GM19395 (cell line): ENCODE data around the gene MRAP2.

Experiments
- ATAC-seq: cut with Tn5 transposase; IDR thresholded peaks from one replicate; pipeline ENCODE4 v1.9.1; 2021; ENCODE audit warnings: mild to moderate bottlenecking, moderate library complexity; ENCODE audit not compliant: unreplicated experiment

Gene MRAP2

GRCh38 chr6:84033523-84034451 is at the start of gene MRAP2:
TSS of gene MRAP2 (plus strand) at chr6:84033772. CDS start at chr6:84055319, 21,547 bp downstream.
- ATAC-seq: no peak

GRCh38 chr6:83984411-83984810 is 49.2 kb upstream of the MRAP2 start:
- ATAC-seq: no peak

GRCh38 chr6:83985308-83985713 is 48.3 kb upstream of the MRAP2 start:
- no peak for ATAC-seq

GRCh38 chr6:83985715-83986114 is 47.9 kb upstream of the MRAP2 start:
- no peak for ATAC-seq

GRCh38 chr6:83998021-83998584 is 35.5 kb upstream of the MRAP2 start:
- no peak for ATAC-seq

- ATAC-seq: no peak
Observed at GRCh38 chr6:84001119-84001518, 32.5 kb upstream of the MRAP2 start.

GRCh38 chr6:84002226-84002625 is 31.3 kb upstream of the MRAP2 start:
- no peak for ATAC-seq

- no peak for ATAC-seq
Observed at GRCh38 chr6:84003131-84003530, 30.4 kb upstream of the MRAP2 start.

- no peak for ATAC-seq
Observed at GRCh38 chr6:84003654-84004053, 29.9 kb upstream of the MRAP2 start.

- ATAC-seq: no peak
Observed at GRCh38 chr6:84007871-84008270, 25.7 kb upstream of the MRAP2 start.

- no peak for ATAC-seq
Observed at GRCh38 chr6:84013354-84013753, 20.2 kb upstream of the MRAP2 start.

- no peak for ATAC-seq
Observed at GRCh38 chr6:84013931-84014330, 19.6 kb upstream of the MRAP2 start.

GRCh38 chr6:84016029-84016428 is 17.5 kb upstream of the MRAP2 start:
- ATAC-seq: no peak

- ATAC-seq: peak; percentile 85
Observed at GRCh38 chr6:84017709-84018452, 15.7 kb upstream of the MRAP2 start.

GRCh38 chr6:84018453-84019061 is 15.0 kb upstream of the MRAP2 start:
- no peak for ATAC-seq

GRCh38 chr6:84019141-84019841 is 14.3 kb upstream of the MRAP2 start:
- ATAC-seq: no peak

- no peak for ATAC-seq
Observed at GRCh38 chr6:84019842-84020211, 13.7 kb upstream of the MRAP2 start.

GRCh38 chr6:84021625-84022024 is 11.9 kb upstream of the MRAP2 start:
- no peak for ATAC-seq

GRCh38 chr6:84026721-84027164 is 6.8 kb upstream of the MRAP2 start:
- no peak for ATAC-seq

- ATAC-seq: no peak
Observed at GRCh38 chr6:84027340-84028181, 6.0 kb upstream of the MRAP2 start.
